GM06990 (cell line): Measurements from ENCODE around the gene TEDC2.
A peak's percentile ranks its signal among the peaks of the same experiment; 100 is the strongest.

Source experiments
- DNase-seq: peaks from one replicate; pipeline ENCODE4 v3.0.0-alpha.2; 2011; ENCODE audit not compliant: insufficient read length; ENCODE audit errors: extremely low read depth
- H3K27me3 ChIP-seq: replicated peaks from 2 replicates; pipeline ENCODE4 v1.6.0; 2011; ENCODE audit warnings: low read length; ENCODE audit not compliant: control insufficient read depth, insufficient read depth
- H3K36me3 ChIP-seq: 2 replicates; pipeline ENCODE4 v1.5.1; 2011; ENCODE audit warnings: low read length; ENCODE audit not compliant: control insufficient read depth, insufficient read depth
- H3K4me3 ChIP-seq: replicated peaks from 2 replicates; pipeline ENCODE4 v1.5.1; 2011; ENCODE audit warnings: low read depth, mild to moderate bottlenecking, control low read depth, low read length
- CTCF ChIP-seq: IDR thresholded peaks from 2 replicates; pipeline ENCODE4 v1.5.1; 2011; ENCODE audit warnings: low read length, control low read depth, mild to moderate bottlenecking, inconsistent platforms; ENCODE audit not compliant: insufficient read depth, poor library complexity, severe bottlenecking

TEDC2 gene

DNA sequence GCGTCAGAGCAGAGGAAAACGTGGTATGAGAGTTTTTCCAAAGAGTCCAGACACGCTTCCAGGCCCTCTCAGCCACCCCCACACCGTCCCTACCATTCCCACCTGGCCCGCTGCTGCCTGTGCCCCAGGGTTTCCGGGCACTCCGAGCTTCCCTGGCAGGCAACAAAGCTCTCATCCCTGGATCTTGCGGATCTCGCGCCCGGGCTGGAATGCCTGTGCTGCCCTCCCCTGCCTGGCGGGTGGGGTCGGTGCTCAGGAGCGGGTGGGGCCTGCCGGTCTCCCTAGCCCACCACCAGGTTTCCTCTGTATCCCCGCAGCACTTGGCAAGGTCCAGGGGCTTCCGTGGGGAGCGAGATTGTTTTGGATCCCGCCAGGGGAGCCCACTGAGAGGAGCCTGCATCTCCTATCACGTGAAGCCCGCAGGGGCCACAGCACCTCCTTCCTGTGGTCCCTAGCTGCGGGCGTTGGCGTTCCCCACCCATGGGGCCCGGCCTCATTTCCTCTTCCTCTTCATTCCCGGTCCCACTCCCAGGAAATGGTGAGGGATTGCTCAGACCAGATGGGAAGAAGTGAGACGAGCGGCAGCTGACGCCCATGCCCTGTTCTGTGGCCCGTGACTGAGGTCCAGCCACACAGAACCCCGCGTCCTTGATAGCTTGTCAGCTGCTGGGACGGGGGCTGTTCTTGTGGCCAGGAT lies 26.1 kb downstream of the TEDC2 start:
- no peak for DNase-seq
- Histone ChIP-seq H3K27me3 (no peaks in the 10 kb centered on the region), H3K36me3 (no peaks in the 10 kb centered on the region; the same call in 1 of the 2 replicates), H3K4me3 (no peak overlapping the region)
- no peak for TF ChIP-seq CTCF

DNA sequence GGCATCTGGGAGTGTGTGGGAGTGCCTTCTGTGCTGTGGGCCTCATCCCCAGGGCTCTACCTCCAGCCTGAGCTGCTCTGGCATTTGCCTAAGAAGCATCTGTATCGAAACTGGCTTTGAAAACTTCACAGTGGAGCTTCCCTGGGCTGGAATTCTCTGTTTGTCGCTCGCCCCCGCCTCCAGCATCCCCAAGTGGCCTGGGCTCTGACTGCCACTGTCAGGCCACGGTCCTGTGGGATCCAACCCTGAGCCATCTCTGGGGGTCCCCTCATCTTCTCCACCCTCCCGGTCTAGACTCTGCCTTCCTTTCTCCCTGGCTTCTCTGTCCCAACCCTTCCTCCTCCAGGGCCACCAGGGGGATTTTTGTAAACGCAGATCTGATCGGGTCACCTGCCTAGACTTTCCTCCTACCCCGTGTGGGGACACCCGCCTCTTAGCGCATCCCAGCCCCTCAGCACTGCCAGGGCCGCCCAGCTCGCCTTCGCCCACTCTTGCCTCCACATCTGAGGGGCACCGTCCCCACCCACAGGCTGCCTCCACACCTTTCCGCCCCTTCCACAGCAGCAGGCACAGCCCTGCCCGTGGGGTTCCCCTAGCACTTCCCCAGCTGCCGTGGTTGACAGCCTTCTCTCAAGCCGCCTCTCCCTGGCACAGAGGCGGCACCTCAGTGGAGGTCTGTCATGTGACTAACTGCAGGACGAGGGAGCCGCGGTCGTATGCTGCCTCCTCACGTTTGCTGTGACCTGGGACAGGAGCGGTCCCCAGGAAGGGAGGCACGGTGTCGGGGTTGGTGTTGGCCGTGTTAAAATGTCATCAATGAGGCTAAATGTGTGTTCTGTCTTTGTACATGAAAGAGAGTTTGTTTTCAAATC lies 27.0 kb downstream of the TEDC2 start:
- no peaks in the 10 kb centered on the region; the same call in 1 of the 2 replicates for H3K36me3 ChIP-seq
- peak; percentile 50 for TF ChIP-seq CTCF
- DNase-seq = peak; percentile 53
- H3K4me3 ChIP-seq = peak overlapping the region; percentile 31
- no peaks in the 10 kb centered on the region for H3K27me3 ChIP-seq

DNA sequence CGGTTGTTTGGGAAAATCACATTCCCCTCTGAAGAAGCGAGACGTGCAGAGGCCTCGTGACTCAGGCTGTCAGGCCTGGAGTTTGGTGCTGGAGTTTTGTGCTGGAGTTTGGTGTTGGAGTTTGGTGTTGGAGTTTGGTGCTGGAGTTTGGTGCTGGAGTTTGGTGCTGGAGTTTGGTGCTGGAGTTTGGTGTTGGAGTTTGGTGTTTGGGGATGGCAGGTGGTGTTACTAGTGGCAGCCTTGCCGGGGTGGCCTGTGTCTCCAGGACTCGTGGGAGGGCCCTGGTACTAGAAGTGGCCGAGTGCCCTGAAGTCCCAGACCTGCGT lies 27.6 kb downstream of the TEDC2 start:
- DNase-seq = no peak
- Histone ChIP-seq H3K36me3 (no peaks in the 10 kb centered on the region; the same call in 1 of the 2 replicates), H3K4me3 (no peak overlapping the region), H3K27me3 (no peaks in the 10 kb centered on the region)
- TF ChIP-seq CTCF = no peak

- no peak for DNase-seq
- Histone ChIP-seq H3K27me3 (no peaks in the 10 kb centered on the region), H3K36me3 (no peaks in the 10 kb centered on the region; the same call in 1 of the 2 replicates), H3K4me3 (no peak overlapping the region)
- TF ChIP-seq CTCF = no peak
Observed at GRCh38 chr16:2487903-2488531, 28.1 kb downstream of the TEDC2 start.

DNA sequence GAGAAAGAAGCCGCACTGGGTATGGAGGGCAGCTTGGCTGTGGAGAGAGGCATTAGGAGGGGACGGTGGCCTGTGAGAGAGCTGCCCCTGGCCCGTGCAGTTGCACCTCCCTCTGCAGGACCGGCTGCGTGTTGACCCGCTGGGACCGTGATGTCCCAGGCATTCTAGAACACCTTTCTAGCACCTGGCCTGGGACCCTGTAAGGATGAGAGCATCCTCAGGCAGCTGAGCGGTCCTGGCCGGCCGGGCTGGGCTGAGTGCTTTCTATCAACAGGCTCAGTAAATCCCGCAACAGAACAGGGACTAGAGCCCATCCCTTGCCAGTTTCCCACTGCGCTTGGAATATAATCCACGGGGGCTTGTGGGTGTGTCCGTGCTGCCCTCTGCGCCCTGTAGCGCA lies 29.7 kb downstream of the TEDC2 start:
- H3K4me3 ChIP-seq = no peak overlapping the region
- TF ChIP-seq CTCF = no peak
- no peak for DNase-seq
- H3K27me3 ChIP-seq = no peaks in the 10 kb centered on the region
- H3K36me3 ChIP-seq = no peaks in the 10 kb centered on the region; the same call in 1 of the 2 replicates
